Brain microvascular endothelial cell (primary cell): ENCODE measurements around the gene COPRS.
"Not testable (repeated sequence)": the region's sequence is repeated elsewhere in the genome, so short reads cannot be mapped to it uniquely, and the experiment has no call there.

Source experiments
- DNase-seq: peaks from one replicate; pipeline ENCODE4 v3.0.0-alpha.2; 2020
- H3K27ac ChIP-seq: fragments of 250-450 bp; sonication (Bioruptor Pico); 2 replicates; pipeline ENCODE4 v1.5.1; 2020; ENCODE audit warnings: mild to moderate bottlenecking, moderate library complexity
- H3K27me3 ChIP-seq: fragments of 250-450 bp; sonication (Bioruptor Pico); replicated peaks from 2 replicates; pipeline ENCODE4 v1.5.1; 2020; ENCODE audit warnings: mild to moderate bottlenecking
- H3K36me3 ChIP-seq: fragments of 250-450 bp; sonication (Bioruptor Pico); replicated peaks from 2 replicates; pipeline ENCODE4 v1.5.1; 2020; ENCODE audit warnings: mild to moderate bottlenecking
- H3K4me3 ChIP-seq: 2 replicates; pipeline ENCODE4 v1.5.1; 2011; ENCODE audit warnings: low read depth, mild to moderate bottlenecking, control low read depth, low read length, moderate library complexity
- in situ Hi-C: cut with HindIII; loops from 2 replicates; pipeline ENCODE4 v1.10.0; 2017; ENCODE audit warnings: low sequenced_read_pairs, low pct_ligation_motif_present
- TF ChIP-seq, protein P1 (sequence below): IDR thresholded peaks from 2 replicates; pipeline ENCODE4 v1.5.1; 2011; ENCODE audit warnings: low read depth, mild to moderate bottlenecking, moderate library complexity, low read length, control low read depth, inconsistent platforms; ENCODE audit errors: missing control alignments

COPRS gene

DNA sequence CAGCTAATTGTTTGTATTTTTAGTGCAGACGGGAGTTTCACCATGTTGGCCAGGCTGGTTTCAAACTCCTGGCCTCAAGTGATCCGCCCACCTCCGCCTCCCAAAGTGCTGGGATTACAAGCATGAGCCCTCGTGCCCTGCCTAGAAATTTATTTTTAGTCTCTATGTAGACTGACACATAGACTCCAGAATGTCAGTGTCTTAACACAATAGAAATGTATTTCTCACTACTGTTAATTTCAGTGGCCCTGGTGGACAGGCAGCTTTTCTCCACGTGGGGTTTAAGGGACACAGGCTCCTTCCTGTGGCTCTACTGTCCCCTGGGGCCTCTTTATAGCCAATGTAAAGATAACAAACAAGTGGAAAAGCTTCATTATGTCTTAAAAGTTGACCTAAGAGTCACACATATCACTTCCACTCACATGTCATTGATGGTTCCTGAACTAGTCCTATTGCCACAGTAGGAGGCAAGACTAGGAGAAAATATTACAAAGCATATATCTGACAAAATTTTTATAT lies 43.8 kb downstream of the COPRS start:
- in situ Hi-C loops, result no loop called here
- Histone ChIP-seq H3K4me3 (no peak overlapping the region), H3K27ac (no peak overlapping the region), H3K27me3 (no peaks in the 10 kb centered on the region), H3K36me3 (no peaks in the 10 kb centered on the region)
- TF ChIP-seq, protein P1, sequence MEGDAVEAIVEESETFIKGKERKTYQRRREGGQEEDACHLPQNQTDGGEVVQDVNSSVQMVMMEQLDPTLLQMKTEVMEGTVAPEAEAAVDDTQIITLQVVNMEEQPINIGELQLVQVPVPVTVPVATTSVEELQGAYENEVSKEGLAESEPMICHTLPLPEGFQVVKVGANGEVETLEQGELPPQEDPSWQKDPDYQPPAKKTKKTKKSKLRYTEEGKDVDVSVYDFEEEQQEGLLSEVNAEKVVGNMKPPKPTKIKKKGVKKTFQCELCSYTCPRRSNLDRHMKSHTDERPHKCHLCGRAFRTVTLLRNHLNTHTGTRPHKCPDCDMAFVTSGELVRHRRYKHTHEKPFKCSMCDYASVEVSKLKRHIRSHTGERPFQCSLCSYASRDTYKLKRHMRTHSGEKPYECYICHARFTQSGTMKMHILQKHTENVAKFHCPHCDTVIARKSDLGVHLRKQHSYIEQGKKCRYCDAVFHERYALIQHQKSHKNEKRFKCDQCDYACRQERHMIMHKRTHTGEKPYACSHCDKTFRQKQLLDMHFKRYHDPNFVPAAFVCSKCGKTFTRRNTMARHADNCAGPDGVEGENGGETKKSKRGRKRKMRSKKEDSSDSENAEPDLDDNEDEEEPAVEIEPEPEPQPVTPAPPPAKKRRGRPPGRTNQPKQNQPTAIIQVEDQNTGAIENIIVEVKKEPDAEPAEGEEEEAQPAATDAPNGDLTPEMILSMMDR, result no peak
- DNase-seq, result no peak

DNA sequence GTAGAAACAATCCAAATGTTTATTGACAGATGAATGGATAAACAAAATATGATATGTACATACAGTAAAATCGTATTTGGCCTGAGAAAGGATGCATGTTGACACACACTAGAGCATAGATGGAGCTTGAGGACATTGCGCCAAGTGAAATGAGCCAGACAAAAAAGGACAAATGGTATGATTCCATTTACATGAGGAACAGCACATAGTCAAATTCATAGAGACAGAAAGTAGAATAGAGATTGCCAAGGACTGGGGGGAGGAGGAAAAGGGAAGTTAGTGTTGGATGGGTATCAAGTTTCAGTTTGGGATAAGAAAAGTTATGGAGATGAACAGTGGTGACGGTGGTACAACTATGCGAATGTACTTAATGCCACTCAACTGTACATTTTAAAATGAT lies 47.9 kb downstream of the COPRS start:
- H3K36me3 ChIP-seq, result no peaks in the 10 kb centered on the region
- H3K27ac ChIP-seq, result no peak overlapping the region
- TF ChIP-seq, protein P1, result no peak
- no peak for DNase-seq
- H3K4me3 ChIP-seq, result no peak overlapping the region
- in situ Hi-C loops, result no loop called here
- no peaks in the 10 kb centered on the region for H3K27me3 ChIP-seq

DNA sequence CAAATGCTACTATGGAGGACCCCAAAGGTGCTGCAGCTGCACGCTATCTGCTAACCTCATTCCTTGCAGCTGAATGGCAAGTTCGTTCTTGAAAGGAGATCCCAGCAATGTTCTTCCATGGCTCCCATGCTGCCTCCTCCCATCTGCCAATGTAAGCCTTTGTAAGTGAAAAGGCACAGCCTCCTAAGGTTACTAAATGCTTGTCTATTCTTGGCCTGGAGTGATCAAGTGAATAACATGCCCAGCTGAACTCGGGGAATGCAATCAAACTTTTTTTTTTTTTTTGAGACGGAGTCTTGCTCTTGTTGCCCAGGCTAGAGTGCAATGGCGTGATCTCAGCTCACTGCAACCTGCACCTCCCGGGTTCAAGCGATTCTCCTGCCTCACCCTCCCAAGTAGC lies 49.2 kb downstream of the COPRS start:
- H3K27me3 ChIP-seq, DNase-seq, H3K36me3 ChIP-seq, H3K4me3 ChIP-seq, in situ Hi-C loops, H3K27ac ChIP-seq: not testable (repeated sequence)

DNA sequence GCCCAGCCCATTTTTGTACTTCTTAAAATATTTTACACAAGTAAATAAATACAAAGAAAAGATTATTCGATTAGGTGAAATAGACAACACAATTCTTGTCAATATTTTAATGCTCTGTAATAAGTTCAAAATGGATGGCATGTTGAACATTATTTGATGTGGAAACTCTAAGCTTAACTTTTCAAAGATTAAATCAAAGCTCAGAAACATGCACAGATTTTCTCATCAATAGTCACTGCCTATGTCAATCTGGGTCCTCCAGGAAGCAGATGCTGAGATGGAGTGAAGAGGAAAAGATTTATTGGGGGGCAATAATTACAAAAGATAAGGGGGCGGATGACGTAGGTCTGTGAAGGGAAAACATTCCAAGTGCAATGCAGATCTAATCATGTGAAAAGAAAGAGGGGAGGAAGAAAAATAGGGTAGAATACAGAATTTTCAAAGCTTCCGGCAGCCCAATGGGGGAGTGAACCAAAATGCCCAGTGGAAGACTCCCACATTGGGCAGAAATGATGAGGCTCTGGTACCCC lies 50.5 kb downstream of the COPRS start:
- H3K27ac ChIP-seq, result no peak overlapping the region
- H3K27me3 ChIP-seq, result no peaks in the 10 kb centered on the region
- H3K36me3 ChIP-seq, result no peaks in the 10 kb centered on the region
- no peak for DNase-seq
- in situ Hi-C loops, result no loop called here
- no peak overlapping the region for H3K4me3 ChIP-seq
- TF ChIP-seq, protein P1, result no peak

DNA sequence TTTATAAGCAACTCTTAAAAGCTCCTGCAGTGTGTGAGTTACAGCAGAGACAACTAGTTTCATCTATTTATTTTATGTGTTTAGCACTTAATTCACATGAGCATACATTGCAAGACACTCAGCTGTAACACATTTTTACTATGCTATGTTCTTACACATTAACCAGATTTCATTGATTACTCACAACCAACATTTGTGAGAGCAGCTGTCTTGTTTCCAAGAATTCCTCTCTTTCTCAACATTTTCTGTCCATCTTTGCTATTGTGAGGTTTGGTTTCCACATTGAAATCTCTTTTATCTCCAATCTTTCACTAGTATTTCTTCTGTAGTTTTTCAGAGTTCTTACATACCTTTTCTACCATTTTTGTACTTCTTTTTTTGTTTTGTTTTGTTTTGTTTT lies 51.2 kb downstream of the COPRS start:
- Histone ChIP-seq H3K4me3 (no peak overlapping the region), H3K36me3 (no peaks in the 10 kb centered on the region), H3K27ac (no peak overlapping the region), H3K27me3 (no peaks in the 10 kb centered on the region)
- TF ChIP-seq, protein P1, result no peak
- no peak for DNase-seq
- in situ Hi-C loops, result no loop called here

DNA sequence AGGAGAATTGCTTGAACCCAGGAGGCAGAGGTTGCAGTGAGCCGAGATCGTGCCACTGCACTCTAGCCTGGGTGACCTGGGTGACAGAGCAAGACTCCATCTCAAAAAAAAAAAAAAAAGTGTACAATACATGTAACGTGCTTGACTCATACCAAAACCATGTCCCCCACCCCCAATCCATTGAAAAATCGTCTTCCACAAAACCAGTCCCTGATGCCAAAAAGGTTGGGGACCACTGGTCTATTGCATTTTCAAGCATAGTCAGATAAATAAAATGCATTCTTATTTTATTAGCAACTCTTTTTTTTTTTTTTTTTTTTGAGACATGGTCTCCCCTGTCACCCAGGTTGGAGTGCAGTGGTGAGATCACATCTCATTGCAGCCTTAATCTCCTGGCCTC lies 52.1 kb downstream of the COPRS start:
- no peak overlapping the region for H3K4me3 ChIP-seq
- H3K36me3 ChIP-seq, result no peaks in the 10 kb centered on the region
- no peak overlapping the region for H3K27ac ChIP-seq
- TF ChIP-seq, protein P1, result no peak
- H3K27me3 ChIP-seq, result no peaks in the 10 kb centered on the region
- DNase-seq, result no peak
- in situ Hi-C loops, result no loop called here
